HL-60 (cell line): Measurements from ENCODE around the gene DUSP22.

Source experiments
- DNase-seq, 2 experiments: peaks; one replicate each; pipeline ENCODE4 v3.0.0-alpha.2; 2010 to 2020; ENCODE audit warnings: low read depth in 1 of 2, low spot score in 1 of 2
- H3K27ac ChIP-seq: fragments of 250-450 bp; sonication (Bioruptor Pico); replicated peaks from 2 replicates; pipeline ENCODE4 v1.5.1; 2020; ENCODE audit warnings: mild to moderate bottlenecking, moderate library complexity
- H3K27me3 ChIP-seq: fragments of 250-450 bp; sonication (Bioruptor Pico); 2 replicates; pipeline ENCODE4 v1.5.1; 2021; ENCODE audit warnings: mild to moderate bottlenecking, moderate library complexity; ENCODE audit not compliant: insufficient read depth, poor library complexity, severe bottlenecking
- H3K4me3 ChIP-seq: replicated peaks from 2 replicates; pipeline ENCODE4 v1.5.1; 2011; ENCODE audit warnings: mild to moderate bottlenecking, control low read depth, low read length; ENCODE audit not compliant: insufficient read depth
- GABPA ChIP-seq: IDR thresholded peaks from 2 replicates; pipeline ENCODE4 v1.6.1; 2012; ENCODE audit warnings: low read depth
- POLR2AphosphoS5 ChIP-seq: IDR thresholded peaks from 2 replicates; pipeline ENCODE4 v1.6.1; 2012; ENCODE audit warnings: low read depth
- SPI1 ChIP-seq: IDR thresholded peaks from 2 replicates; pipeline ENCODE4 v1.6.1; 2012; ENCODE audit warnings: low read depth, mild to moderate bottlenecking, borderline replicate concordance
- TF ChIP-seq, protein P1 (sequence below): IDR thresholded peaks from 2 replicates; pipeline ENCODE4 v1.6.1; 2012; ENCODE audit warnings: low read depth; ENCODE audit not compliant: insufficient replicate concordance
- TF ChIP-seq, protein P2 (sequence below): IDR thresholded peaks from one replicate; pipeline ENCODE4 v1.5.1; 2011; ENCODE audit warnings: low read length, control low read depth, inconsistent platforms; ENCODE audit not compliant: insufficient read depth

The DUSP22 gene

DNA sequence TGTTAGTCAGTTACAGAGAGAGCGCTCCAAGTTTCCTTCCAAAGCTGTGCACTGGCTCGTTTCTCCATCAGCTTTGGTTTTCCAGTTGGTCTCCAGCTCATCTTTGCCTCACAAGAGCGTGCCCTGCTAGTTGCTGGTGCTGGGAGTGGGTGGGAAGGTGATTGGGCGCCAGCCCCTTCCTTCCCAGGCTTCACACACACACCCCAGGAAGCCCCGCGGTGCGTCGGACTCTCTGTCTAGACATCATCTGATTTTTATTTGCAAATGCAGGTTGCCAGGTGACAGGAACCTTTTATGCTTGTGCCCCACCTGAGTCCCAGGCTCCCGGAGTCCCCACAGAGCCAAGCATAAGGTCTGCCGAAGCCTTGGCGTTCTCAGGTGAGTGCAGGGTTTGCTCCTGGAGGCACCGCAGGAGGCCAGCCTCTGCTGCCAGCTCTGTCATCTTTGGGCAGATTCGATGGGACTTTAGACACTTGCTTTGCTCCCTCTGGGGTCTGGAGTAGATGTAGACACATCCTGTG is 106.3 kb downstream of the DUSP22 start:
- Histone ChIP-seq H3K27ac (no peak overlapping the region), H3K4me3 (no peak overlapping the region), H3K27me3 (peaks cover 22% of the 10 kb centered on the region)
- no peak for DNase-seq
- no peak for TF ChIP-seq POLR2AphosphoS5
- TF ChIP-seq, protein P1, sequence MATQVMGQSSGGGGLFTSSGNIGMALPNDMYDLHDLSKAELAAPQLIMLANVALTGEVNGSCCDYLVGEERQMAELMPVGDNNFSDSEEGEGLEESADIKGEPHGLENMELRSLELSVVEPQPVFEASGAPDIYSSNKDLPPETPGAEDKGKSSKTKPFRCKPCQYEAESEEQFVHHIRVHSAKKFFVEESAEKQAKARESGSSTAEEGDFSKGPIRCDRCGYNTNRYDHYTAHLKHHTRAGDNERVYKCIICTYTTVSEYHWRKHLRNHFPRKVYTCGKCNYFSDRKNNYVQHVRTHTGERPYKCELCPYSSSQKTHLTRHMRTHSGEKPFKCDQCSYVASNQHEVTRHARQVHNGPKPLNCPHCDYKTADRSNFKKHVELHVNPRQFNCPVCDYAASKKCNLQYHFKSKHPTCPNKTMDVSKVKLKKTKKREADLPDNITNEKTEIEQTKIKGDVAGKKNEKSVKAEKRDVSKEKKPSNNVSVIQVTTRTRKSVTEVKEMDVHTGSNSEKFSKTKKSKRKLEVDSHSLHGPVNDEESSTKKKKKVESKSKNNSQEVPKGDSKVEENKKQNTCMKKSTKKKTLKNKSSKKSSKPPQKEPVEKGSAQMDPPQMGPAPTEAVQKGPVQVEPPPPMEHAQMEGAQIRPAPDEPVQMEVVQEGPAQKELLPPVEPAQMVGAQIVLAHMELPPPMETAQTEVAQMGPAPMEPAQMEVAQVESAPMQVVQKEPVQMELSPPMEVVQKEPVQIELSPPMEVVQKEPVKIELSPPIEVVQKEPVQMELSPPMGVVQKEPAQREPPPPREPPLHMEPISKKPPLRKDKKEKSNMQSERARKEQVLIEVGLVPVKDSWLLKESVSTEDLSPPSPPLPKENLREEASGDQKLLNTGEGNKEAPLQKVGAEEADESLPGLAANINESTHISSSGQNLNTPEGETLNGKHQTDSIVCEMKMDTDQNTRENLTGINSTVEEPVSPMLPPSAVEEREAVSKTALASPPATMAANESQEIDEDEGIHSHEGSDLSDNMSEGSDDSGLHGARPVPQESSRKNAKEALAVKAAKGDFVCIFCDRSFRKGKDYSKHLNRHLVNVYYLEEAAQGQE = no peak
- no peak for TF ChIP-seq SPI1
- no peak for TF ChIP-seq GABPA
- TF ChIP-seq, protein P2, sequence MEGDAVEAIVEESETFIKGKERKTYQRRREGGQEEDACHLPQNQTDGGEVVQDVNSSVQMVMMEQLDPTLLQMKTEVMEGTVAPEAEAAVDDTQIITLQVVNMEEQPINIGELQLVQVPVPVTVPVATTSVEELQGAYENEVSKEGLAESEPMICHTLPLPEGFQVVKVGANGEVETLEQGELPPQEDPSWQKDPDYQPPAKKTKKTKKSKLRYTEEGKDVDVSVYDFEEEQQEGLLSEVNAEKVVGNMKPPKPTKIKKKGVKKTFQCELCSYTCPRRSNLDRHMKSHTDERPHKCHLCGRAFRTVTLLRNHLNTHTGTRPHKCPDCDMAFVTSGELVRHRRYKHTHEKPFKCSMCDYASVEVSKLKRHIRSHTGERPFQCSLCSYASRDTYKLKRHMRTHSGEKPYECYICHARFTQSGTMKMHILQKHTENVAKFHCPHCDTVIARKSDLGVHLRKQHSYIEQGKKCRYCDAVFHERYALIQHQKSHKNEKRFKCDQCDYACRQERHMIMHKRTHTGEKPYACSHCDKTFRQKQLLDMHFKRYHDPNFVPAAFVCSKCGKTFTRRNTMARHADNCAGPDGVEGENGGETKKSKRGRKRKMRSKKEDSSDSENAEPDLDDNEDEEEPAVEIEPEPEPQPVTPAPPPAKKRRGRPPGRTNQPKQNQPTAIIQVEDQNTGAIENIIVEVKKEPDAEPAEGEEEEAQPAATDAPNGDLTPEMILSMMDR = no peak

DNA sequence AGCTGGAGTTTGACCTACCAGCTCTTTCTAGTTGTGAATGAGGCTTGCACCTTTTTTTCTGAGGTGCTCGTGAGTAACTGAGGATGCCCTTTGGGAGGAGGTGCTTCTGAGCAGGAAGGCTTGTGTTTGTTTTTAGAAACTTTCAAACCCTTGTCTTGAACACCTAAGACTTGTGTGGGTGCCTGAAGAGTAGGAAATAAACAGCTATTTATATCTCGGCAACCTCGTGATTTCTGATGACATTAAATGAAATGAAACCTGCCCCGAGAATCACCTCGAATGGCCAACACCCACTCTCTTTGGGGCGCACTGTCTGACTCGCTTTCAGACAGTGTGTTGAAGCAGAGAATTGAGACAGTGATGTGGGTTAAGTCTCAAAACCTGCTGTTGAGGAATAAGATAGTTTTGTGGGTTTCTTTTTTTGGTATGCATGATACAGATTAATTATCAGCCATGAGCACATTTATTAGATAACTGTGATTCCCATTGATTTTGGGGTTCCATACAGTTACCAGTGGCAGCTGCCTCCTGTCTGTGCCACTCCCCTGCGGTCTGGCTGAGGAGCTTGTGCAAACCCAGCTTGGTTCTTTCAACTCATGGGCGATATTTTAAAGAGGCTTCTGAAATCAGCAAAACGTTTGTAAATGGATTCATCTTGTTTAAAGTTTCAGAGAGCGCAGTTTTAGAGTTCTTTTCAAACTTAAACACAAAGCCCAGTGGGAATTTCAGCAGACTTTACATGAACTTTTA is 107.7 kb downstream of the DUSP22 start:
- TF ChIP-seq GABPA (no peak), POLR2AphosphoS5 (no peak), SPI1 (no peak)
- TF ChIP-seq, protein P1 = no peak
- TF ChIP-seq, protein P2 = no peak
- H3K27ac ChIP-seq = no peak overlapping the region
- DNase-seq = no peak
- no peak overlapping the region for H3K4me3 ChIP-seq
- H3K27me3 ChIP-seq = peaks cover 10% of the 10 kb centered on the region

DNA sequence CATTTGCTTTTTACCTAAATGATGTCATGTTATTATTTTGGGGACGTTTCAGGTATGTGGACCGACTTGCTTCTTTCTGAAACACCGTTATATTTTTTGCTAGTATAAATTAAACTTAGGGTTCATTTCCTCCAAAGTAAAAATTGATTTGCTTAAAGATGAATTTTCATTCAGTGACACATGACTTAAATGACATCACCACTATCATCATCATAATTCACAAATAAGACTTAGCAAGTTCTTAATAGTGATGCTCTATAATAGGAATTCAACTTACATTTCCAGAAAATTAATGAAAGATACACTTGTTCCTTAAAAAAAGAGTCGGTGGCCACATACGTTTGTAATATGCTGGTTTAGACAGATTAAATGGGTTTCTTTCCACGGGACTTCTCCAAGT is 108.5 kb downstream of the DUSP22 start:
- H3K4me3 ChIP-seq = no peak overlapping the region
- DNase-seq = no peak
- TF ChIP-seq SPI1 (no peak), GABPA (no peak), POLR2AphosphoS5 (no peak)
- TF ChIP-seq, protein P2 = no peak
- TF ChIP-seq, protein P1 = no peak
- H3K27ac ChIP-seq = no peak overlapping the region
- H3K27me3 ChIP-seq = peaks cover 4% of the 10 kb centered on the region
